Muscle layer of colon (tissue), 2 donors: ENCODE results near the gene DNAJC22.
A peak's percentile ranks its signal among the peaks of the same experiment; 100 is the strongest.
"Not testable (repeated sequence)": the region's sequence is repeated elsewhere in the genome, so short reads cannot be mapped to it uniquely, and the experiment has no call there.

Experiments
- H3K27ac ChIP-seq: one replicate; pipeline ENCODE4 v1.7.0; 2013; ENCODE audit warnings: low read depth, mild to moderate bottlenecking, low read length, moderate library complexity
- H3K27me3 ChIP-seq, 2 donors: one replicate each; pipeline ENCODE4 v1.7.0; 2013; ENCODE audit warnings: low read length in 2 of 2, mild to moderate bottlenecking in 2 of 2; ENCODE audit not compliant: insufficient read depth in 2 of 2, control insufficient read depth in 1 of 2
- H3K36me3 ChIP-seq: one replicate; pipeline ENCODE4 v1.7.0; 2013; ENCODE audit warnings: mild to moderate bottlenecking, low read length; ENCODE audit not compliant: insufficient read depth
- H3K4me1 ChIP-seq: one replicate; pipeline ENCODE4 v1.7.0; 2013; ENCODE audit warnings: mild to moderate bottlenecking, low read length; ENCODE audit not compliant: insufficient read depth
- H3K4me3 ChIP-seq, 2 donors: one replicate each; pipeline ENCODE4 v1.7.0; 2013; ENCODE audit warnings: low read length in 2 of 2, low read depth in 1 of 2, mild to moderate bottlenecking in 1 of 2, moderate library complexity in 1 of 2
- H3K9ac ChIP-seq: one replicate; pipeline ENCODE4 v1.7.0; 2013; ENCODE audit warnings: low read length
- H3K9me3 ChIP-seq: one replicate; pipeline ENCODE4 v1.7.0; 2013; ENCODE audit warnings: mild to moderate bottlenecking, low read length
- donor health status: abdominal sarcoma.
- donor health status: Adenocarcinoma of cecum.

The DNAJC22 gene

DNA sequence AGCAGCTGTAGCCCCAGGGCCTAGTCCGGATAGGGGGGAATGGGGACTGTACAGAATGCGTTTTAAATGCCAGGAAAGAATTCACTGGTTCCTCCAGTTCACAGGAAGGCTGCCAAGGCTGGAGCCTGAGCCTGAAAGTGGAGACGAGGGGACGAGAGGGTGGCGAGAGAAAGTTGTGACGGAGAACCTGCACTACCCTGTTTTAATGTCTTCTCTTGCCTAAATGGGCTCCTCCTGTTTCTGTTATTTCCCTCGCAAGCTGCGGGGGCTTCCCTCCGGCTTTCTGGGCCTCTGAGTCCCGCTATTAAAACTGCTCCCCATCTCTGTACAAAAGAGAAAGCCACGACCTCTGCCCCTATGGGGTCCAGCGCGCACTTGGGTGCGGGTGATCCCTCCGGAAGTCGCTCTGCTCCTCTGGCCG is 14.2 kb upstream of the DNAJC22 start:
- H3K4me1 ChIP-seq: peaks cover 9% of the 10 kb centered on the region
- no peak overlapping the region for H3K4me3 ChIP-seq
- no peak overlapping the region for H3K27ac ChIP-seq
- H3K9ac ChIP-seq: no peak overlapping the region
- no peaks in the 10 kb centered on the region for H3K9me3 ChIP-seq
- H3K27me3 ChIP-seq: peaks cover 39 to 61% of the 10 kb centered on the region in 2 donors
- no peaks in the 10 kb centered on the region for H3K36me3 ChIP-seq

DNA sequence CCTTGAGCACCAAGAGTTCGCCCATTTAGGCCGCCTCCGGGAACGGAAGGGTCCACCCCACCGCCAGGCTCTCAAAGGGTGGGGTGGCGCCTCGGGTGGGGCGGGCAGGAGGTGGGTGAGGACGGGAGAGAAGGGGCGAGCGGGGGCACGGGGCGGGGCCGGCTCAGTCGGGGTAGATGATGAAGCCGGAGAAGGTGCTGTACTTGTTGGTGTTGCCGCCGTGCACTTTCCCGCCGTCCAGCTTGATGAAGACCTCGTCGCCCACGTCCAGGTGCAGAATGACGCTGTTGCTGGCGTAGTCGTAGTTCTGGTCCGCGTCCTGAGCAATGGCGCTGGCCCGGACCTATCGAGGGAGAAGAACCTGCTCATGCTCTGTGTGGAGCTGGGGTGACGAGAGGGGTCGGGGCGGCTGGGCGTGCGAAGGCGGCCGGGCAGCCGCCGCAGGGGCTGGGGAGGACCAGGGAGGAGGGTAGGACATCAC is 13.8 kb upstream of the DNAJC22 start:
- peaks cover 9% of the 10 kb centered on the region for H3K4me1 ChIP-seq
- no peak overlapping the region for H3K27ac ChIP-seq
- no peak overlapping the region for H3K4me3 ChIP-seq
- H3K27me3 ChIP-seq: peaks cover 44 to 65% of the 10 kb centered on the region in 2 donors
- no peaks in the 10 kb centered on the region for H3K36me3 ChIP-seq
- no peak overlapping the region for H3K9ac ChIP-seq
- no peaks in the 10 kb centered on the region for H3K9me3 ChIP-seq

- H3K4me1 ChIP-seq, H3K9ac ChIP-seq, H3K27ac ChIP-seq, H3K9me3 ChIP-seq, H3K4me3 ChIP-seq, H3K36me3 ChIP-seq: not testable (repeated sequence)
- H3K27me3 ChIP-seq: peaks cover 50 to 73% of the 10 kb centered on the region in 2 donors
Measured at GRCh38 chr12:49333778-49334177, 12.9 kb upstream of the DNAJC22 start.

DNA sequence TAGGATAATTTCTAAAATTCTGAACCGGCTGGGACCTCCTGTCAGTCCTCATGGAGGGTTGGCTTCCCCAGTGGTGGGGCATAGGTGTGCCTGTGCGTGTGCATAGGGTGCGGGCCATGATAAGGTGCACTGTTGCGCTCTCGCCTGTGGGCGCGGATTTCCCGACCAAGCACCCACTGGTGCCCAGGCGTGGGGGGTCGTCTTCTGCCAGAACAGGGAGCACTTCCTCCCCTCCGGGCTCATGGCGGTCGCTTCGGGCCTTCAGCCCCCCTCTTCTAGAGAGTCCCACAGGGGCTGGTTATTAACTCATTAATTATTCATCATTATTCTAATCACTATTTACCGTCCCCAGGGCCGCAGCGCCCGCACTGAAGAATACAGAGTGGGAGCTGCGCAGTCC is 12.5 kb upstream of the DNAJC22 start:
- no peak overlapping the region for H3K27ac ChIP-seq
- no peak overlapping the region for H3K4me3 ChIP-seq
- H3K27me3 ChIP-seq: peaks cover 50 to 78% of the 10 kb centered on the region in 2 donors
- H3K4me1 ChIP-seq: peaks cover 9% of the 10 kb centered on the region
- H3K9me3 ChIP-seq: no peaks in the 10 kb centered on the region
- no peaks in the 10 kb centered on the region for H3K36me3 ChIP-seq
- no peak overlapping the region for H3K9ac ChIP-seq

DNA sequence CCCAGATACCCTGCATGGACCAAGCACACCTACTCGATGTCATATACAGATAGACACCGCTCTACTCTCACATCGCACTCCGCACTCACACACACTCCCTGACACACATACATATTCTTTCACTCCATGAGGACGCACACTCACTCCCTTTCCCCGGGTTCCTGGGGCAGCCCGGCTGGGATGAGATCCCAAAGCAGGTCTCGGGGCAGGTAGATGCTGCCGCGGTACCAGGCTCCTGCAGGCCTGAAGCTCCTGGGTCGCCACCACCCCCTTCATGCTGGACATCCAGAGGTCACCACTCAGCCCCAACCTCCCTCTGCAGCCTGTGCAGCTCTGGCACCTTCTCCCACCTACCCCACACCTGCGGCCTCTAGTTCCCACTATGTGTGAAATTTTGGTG is 12.0 kb upstream of the DNAJC22 start:
- Histone ChIP-seq H3K4me1 (peaks cover 9% of the 10 kb centered on the region), H3K9ac (no peak overlapping the region), H3K36me3 (no peaks in the 10 kb centered on the region), H3K27ac (no peak overlapping the region), H3K9me3 (no peaks in the 10 kb centered on the region), H3K4me3 (no peak overlapping the region), H3K27me3 (peaks cover 50 to 82% of the 10 kb centered on the region in 2 donors)

DNA sequence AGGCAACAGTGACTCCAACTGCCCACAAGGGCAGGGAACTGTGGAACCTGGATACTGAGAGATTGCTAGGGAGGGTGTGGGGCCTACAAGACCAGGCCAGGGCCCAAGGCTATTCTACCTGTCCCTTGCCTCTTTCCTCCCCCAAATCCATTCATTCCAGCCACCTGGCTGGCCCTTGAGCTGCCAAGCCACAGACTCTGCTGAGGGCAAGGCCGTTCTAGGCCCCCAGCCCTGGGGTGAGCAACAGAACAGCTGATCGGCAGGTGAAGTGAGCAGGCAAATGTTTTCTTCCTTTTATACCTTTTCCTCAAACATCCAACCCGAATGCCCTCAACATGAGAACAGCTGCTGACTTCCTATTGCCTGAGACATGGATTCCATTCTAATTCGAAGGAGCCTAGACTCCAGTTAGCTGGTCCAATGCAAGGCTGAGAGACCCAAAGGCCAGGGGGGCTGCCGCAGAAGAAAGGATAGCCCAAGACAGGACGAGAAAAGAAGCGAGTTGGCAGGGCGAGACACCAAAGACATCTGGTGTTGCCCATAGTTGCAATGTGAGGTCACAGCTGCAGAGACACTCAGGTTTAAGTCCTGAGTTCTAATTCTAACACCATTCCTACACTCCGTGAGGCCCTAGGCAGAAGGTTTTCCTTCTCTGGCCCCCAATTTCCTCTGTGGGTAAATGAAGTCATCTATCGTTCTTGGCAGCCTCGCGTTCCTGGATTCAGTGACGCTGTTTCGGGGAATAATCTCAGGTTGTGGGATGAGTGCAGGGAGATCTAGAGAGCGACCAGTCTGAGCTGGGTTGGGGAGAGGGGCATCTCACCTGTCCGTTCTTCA is 11.4 kb upstream of the DNAJC22 start:
- Histone ChIP-seq H3K36me3 (no peaks in the 10 kb centered on the region), H3K9me3 (no peaks in the 10 kb centered on the region), H3K4me3 (no peak overlapping the region), H3K27me3 (peaks cover 50 to 83% of the 10 kb centered on the region in 2 donors), H3K27ac (no peak overlapping the region), H3K4me1 (peaks cover 9% of the 10 kb centered on the region), H3K9ac (no peak overlapping the region)

DNA sequence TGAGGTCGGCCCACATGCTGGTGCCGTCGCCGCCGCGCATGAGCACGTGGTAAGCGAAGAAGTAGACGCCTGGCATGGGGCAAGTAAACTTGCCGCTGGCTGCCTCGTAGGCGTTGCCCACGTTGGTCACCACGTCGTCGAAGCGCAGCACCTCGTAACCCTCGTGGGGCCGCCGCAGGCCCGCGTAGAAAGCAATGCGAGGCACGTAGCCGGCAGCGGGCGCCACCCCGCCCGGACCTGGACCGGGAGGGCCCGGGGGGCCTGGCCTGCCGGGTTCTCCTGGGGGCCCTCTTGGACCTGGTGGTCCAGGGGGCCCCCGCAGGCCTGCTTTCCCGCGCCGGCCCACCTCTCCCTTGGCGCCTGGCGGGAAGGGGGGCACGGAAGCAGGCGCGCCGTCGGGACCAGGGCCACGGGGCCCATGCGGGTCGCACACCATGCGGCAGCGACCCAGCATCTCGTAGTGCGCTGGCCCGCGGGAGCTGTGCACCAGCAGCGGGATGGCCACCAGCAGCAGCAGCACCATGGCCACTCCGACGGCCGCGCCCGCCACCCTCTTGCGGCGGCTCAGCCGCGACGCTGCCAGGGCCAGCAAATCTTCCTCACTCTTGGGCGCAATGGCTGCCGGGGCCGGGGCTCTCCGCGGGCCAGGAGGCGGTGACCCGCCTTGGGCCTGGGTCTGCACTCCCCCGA is 10.6 kb upstream of the DNAJC22 start:
- no peaks in the 10 kb centered on the region for H3K36me3 ChIP-seq
- H3K9me3 ChIP-seq: no peaks in the 10 kb centered on the region
- no peak overlapping the region for H3K9ac ChIP-seq
- peaks cover 50 to 83% of the 10 kb centered on the region in 2 donors for H3K27me3 ChIP-seq
- H3K27ac ChIP-seq: no peak overlapping the region
- no peak overlapping the region for H3K4me3 ChIP-seq
- H3K4me1 ChIP-seq: peaks cover 9% of the 10 kb centered on the region

DNA sequence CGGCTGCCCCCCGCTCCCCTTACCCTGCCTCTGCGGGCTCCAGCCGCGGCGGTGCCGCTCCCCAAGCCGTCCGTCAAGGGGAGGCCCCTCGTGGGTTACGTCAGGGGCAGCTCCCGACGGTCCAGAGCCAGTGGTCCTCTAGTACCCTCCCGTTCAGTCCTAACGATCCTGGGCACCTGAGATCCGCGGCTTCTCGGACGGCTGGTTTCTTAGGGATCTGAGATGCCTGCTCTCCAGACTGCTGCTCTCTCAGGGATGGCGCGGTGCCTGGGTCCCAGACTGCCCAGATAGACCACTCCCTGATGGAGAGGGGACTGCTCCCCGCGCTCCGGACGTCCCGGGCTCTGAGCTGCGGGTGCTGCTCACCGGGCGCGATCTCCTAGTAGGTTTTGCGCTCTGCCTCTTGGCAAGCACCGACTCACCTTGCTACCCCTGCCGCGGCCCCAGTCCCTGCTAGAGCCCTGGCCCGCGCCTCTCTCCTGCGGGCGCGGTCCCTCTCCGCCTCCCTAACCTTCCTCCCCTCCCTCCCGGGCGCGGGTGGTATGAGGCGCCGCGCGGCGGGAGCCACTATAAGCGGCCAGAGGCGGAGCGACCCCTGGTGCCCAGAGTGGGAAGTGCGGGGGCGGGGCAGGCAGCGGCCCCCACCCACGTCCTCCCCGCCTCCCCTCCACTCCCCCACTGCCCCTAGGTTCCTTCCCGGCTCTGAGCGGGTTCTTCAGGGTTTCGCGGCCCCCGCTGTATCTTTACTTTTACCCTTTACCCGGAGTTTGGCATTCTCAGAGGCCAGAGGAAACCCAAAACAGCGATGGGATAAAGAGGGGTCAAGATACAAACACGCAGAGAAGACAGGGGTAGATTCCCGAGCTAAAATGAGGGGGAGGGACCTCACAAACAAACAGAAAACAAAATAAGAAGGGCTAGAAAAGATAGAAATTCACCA is 9.8 kb upstream of the DNAJC22 start, which contains the start of gene C1QL4:
Gene C1QL4, minus strand, starts transcription at position 544 of the 940 bp plus-strand sequence. CDS start 711 bp downstream, outside the sequence.
- H3K36me3 ChIP-seq: no peaks in the 10 kb centered on the region
- H3K27ac ChIP-seq: no peak within 1 kb of the TSS
- no peaks in the 10 kb centered on the region for H3K9me3 ChIP-seq
- H3K4me3 ChIP-seq: peak within 1 kb of the TSS; percentile 7 to 47
- H3K4me1 ChIP-seq: peaks cover 4% of the 10 kb centered on the region
- H3K9ac ChIP-seq: no peak within 1 kb of the TSS
- H3K27me3 ChIP-seq: peaks cover 50 to 86% of the 10 kb centered on the region in 2 donors

- H3K4me1 ChIP-seq: peaks cover 22% of the 10 kb centered on the region
- H3K9ac ChIP-seq: no peak overlapping the region
- no peak overlapping the region for H3K4me3 ChIP-seq
- peaks cover 60 to 87% of the 10 kb centered on the region in 2 donors for H3K27me3 ChIP-seq
- no peaks in the 10 kb centered on the region for H3K9me3 ChIP-seq
- no peak overlapping the region for H3K27ac ChIP-seq
- no peaks in the 10 kb centered on the region for H3K36me3 ChIP-seq
Measured at GRCh38 chr12:49338830-49339463, 7.7 kb upstream of the DNAJC22 start.

DNA sequence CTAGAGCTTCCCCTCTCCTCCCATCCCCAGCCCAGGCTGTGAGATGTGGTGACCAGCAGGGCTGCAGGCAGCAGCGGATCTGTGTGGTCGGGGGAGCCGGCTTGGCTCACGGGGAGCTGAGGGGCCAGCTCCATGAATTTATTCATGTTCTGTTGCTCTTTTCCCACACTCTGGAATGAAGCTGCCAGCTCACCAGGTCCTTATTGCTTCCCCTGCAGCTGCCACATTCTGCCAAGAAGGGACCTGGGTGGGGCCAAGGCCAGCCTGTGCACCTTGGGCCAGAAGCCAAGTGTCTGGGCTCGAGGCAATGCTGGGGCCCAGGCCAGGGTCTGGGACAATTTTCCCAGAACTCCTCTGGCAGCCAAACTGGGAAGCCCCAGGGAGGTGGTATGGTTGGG is 7.2 kb upstream of the DNAJC22 start:
- H3K4me1 ChIP-seq: peaks cover 24% of the 10 kb centered on the region
- no peak overlapping the region for H3K27ac ChIP-seq
- H3K4me3 ChIP-seq: no peak overlapping the region
- no peaks in the 10 kb centered on the region for H3K36me3 ChIP-seq
- no peaks in the 10 kb centered on the region for H3K9me3 ChIP-seq
- H3K9ac ChIP-seq: no peak overlapping the region
- H3K27me3 ChIP-seq: peaks cover 61 to 87% of the 10 kb centered on the region in 2 donors
